HG02970 (cell line): ENCODE measurements around the gene KCNE4.
"Not testable (repeated sequence)": the region's sequence is repeated elsewhere in the genome, so short reads cannot be mapped to it uniquely, and the experiment has no call there.

Experiments used
- ATAC-seq: cut with Tn5 transposase; IDR thresholded peaks from one replicate; pipeline ENCODE4 v1.9.1; 2021; ENCODE audit warnings: mild to moderate bottlenecking, moderate library complexity, moderate number of reproducible peaks; ENCODE audit not compliant: unreplicated experiment, low FRiP score

The KCNE4 gene

DNA sequence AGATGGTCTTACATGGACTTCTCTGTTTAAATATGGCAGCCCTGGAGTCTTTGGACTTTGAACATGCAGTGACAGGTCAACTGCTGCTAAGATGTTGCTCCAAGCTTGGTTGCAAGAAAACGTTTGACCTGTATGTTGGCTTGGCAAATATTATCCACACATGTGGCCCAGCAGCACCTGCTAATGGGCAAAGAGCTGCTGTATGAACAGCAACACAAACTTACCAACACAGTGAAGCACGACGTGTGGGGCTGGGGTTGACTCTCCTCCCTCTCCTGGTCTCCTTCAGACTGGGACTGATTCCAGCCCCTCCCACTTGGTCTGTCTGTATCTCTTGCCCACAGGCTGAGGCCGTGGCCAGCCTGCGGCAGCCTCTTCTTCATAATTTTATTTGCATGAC lies 3.8 kb downstream of the KCNE4 start:
- ATAC-seq = no peak

DNA sequence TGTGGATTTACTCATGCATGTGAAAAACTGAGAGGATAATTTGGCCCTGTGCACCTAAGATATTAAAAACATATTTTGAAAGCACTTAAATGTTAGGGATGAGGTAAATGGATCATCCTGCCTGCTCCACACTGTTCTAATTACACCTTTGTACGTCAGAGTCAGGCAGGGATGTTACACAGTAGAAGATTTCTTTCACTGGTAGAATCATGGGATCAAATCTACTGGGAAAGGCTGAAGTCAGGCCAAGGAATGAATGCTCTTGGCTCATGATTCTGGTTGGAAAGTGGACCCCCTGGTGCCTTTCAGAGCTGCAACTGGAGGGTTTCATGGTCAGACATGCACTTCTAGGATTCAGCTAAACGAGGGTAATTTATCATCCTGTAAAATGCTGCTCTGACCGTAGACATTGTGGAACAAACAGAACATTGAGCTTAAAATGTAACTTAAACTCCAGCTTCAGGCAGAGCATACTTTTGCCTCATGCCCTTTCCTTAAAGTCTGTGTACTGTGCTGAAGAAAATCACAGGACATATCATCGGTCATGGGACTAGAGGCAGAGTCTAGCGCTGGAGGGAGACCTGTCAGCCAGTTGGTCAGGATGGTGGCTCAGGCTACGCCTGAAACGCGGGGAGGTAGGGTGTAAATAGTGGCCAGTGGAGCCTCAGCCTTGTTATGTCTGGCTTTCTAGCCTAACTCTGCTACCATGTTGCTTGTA lies 4.9 kb downstream of the KCNE4 start:
- no peak for ATAC-seq

DNA sequence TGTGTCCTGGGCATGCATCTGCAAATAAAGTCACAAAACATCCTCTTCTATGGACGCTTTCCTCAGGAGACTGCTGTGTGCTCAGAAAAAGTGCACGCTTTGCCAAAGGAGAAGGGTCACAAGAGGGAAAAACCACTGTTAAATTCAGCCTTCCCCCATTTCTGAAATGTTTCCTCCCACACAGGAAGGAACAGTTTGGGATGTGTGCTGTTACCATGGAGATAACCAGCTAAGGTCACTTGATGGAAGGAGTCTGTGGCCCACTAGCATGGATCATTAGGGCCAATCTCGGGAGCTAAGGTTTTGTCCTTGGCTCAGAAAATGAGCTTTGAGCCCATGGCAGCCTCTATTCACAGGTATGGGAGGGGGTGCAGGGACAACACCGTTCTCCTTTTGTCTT lies 5.6 kb downstream of the KCNE4 start:
- no peak for ATAC-seq

DNA sequence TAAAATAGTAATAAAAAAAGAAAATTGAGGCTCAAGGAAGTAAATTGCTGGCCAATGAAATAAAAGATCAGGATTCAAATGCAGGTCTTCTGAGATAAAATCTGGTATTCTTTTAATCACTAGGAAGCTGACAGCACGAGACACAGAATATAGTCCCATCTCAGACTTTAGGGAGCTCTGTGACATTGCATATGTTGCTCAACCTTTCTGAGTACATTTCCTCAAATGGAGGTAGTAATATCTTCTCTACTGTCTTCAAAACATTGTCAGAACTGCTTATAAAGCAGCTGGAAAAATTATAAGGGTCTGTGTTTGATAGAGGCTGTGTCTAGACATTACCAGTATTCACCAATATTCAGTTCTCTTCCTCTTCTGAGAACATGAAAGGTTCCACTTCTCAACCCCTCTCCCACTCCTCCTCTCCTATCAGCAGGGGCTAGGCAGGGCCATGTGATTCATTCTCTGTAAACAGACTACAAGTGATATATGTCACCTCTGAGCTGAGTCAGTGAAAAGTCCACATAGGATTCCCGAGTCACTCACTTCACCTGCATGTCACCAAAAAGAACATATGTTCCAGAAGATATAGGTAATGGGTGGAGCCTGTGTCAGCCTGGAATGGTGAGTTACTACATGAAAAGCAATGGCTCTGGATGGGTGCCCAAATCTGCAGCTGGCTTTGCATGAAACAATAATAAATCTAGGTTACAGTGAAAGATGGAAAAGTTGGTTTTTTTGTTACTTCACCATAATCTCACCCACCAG lies 7.1 kb downstream of the KCNE4 start:
- no peak for ATAC-seq

DNA sequence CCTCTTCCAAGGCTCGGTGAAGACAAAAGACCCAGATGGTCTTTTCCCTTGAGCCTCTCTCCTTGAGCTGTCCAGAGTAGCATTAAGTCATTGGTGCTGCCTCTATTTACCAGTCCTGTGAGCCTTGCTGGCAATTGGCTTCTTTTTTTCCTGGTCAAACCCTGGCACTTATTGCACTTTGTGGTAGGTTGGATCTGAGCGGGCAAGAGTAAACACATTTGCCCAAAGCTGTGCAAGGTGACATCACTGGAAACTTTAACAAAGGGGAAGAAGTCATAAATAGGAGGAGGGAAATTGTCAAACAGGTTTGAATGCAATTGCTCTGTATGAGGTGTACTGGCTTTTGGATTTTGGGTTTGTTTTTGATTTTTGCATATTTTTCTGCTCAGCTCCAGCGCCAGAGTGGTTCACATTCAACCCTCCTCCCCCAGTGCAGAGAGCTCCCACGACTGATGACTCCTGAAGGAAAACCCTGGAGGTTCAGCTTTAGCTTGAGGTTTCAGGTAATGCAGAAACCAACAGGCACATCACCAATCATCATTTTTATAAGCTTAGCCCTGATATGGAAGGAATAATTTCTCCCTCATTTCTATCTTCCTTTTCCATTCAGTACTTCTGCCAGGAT lies 8.3 kb downstream of the KCNE4 start:
- ATAC-seq = no peak

DNA sequence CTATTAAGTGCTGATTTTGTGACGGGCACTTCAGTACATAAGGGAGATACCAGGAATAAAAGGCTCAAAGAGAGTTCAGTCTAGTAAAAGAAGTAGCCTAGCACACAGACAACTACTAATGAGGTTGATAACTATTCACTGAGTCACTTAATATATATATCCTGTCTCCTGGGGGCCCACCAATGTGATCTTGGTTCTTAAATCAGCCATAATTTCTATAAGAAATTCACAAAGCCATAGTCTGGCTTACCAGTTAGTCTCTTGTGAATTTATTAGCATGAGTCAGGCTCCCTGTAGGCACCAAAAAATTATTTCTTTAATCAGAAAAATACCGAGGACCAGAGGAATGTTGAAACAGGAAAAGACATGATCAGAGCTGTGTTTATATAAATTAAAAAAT lies 10.4 kb downstream of the KCNE4 start:
- ATAC-seq = no peak

DNA sequence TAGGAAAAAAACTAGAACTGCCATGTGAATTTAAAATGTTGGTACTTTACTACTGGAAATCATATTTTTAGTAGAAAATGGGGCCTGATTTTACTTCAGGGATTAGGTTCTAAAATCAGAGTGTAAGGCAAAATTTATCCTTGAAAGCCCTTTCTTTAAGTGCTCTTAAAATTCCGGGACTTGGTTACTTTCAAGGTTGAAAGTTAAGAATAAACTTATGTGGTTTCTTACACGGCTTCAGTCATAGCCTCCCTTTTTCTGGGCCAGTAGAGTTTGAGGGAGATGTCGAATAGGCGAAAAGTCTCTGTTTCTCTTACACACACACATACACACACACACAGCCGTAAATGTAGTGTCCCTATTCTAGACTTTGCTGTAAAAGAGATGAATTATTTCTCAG lies 13.1 kb downstream of the KCNE4 start:
- ATAC-seq = no peak

DNA sequence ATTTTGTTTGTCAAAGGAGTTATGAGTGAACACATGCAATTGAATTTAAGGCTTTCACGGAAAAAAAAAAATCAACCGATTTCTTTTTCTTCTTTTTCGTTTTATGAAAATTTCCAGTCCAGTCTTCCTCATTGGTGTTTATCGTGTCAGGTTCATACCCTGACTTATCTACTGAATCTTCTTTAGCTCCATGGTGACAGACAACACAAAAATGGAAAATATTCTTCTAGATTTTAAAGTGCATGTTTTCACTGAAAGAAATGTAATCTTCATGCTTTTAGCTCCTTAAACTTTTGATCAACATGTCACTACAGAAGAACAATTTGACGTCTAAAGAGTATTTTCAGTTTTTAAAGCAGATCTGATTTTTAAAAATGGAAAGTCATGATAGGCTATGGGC lies 14.7 kb downstream of the KCNE4 start:
- ATAC-seq = no peak

DNA sequence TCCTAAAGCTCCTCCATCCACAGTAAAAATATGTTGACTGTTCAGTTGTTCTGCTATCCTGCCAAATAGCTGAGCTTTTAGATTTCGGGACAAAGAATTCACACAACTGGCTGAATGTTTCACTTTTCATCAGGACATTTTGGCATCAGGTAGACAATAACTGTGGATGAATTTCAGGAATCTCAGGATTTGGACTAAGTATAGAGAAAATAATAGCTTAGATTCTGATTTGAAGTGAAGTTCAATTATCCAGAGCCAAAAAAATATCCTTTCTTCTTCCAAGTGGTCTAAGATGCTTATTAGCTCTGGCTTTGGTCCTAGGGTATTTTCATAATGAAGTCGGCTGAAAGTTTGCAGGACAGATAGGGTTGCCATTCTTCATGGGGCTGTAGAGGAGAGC lies 16.1 kb downstream of the KCNE4 start:
- ATAC-seq = no peak

DNA sequence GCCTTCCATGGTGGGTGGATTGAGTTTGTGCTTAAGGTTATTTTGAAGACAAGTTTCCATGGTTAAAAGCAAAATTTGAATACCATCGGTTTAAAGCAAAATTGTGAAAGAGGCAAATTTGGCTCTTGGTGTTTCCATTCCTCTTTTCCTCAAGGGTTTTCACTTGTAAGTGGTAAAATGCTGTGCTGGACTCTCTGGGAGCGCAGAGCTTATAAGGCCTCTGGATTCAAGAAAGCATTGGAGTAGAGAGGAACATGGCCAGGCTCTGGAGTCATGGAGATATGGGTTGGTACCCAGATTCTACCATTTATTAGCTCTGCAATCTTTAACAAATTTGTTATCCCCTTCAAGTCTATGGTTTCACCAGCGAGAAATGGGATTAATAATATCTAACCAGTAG lies 17.5 kb downstream of the KCNE4 start:
- ATAC-seq = no peak

DNA sequence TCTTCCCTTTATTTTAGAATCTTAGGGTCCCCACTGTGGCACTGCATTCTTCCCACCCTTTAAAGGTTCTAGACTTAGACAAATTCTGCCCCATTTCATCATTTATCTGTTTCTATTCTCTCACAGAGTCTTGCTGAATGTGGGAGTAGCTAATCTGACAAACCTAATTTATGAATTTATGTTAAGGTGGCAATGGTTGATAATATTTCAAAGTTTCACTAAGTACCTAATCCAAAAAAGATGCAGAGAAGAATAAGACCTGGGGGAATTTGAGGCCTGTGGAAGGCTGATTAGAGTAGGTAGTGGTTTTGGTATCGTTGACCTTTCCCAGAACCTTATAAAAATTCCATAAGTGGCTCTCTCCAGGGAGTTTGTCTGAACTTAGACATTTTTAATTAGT lies 18.0 kb downstream of the KCNE4 start:
- no peak for ATAC-seq

DNA sequence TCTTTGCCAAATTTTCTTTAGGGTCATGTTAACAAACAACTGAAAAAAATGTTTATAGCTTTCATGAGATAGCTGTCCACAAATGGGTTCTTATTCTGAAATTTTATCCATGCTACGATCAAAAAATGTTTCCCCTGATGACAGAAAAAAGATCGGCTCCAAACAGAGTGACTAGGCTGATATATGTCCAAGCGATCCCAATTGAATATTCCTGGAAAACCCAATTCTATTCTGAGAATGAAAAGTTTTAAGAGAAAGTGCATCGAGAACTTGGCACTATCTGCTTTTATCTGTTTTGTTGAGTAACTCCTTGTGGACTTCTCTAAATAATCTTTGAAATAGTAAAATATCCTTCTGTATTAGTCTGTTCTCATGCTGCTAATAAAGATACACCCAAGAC lies 19.1 kb downstream of the KCNE4 start:
- no peak for ATAC-seq

DNA sequence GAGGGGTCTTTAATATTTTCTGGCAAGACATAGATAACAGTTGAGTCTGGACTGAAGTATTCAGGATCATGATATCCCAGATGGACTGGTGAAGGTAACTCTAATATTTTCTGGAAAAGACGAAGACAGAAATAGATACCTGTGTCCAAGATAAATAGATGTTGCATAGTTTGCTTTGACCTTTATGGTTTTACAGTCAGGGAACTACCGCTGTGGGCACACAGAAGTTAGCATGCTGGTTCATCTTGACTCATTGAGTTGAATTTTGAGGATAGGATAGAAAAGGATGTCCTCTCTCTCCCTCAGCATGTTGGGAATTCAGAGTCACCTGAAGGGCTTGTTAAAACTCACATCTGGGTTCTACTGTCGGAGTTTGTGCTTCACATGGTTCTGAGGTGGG lies 20.8 kb downstream of the KCNE4 start:
- ATAC-seq = no peak

DNA sequence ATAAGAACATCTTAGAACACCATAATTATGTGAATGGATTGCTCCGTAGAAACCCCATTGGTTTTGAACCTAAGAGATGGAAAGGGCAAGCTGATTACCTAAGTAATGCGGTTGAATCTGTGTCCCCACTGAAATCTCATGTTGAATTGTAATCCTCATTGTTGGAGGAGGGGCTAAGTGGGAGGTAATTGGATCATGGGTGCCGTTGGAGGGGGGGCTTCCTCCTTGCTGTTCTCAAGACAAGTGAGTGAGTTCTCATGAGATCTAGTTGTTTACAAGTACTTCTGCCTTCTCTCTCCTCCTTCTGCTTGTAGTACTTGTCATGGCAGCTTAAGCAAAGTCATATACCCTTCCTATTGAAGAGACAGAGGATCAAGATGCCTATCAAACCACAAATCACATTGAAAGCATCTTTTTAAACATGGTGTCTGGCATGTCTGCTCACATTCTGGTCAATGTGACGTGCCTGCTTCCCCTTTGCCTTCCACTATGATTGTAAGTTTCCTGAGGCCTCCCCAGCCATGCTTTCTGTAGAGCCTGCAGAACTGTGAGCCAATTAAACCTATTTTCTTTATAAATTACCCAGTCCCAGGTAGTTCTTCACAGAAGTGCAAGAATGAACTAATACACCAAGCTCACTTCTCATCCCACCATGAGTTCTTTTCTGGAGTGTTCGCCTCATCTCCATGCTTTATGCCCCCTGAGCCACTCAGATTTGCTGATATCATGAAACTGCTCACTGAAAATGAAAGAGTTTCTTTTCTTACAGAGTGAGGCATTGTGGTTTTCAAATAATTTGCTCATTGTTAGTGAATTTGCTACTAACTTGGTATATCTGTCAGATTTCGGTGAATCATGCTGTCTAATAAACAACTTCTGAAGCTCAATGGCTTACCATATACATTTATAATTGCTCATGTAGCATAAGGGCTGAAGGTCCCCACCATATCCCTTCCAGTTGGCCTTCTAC lies 23.6 kb downstream of the KCNE4 start:
- peak; percentile 59 for ATAC-seq

DNA sequence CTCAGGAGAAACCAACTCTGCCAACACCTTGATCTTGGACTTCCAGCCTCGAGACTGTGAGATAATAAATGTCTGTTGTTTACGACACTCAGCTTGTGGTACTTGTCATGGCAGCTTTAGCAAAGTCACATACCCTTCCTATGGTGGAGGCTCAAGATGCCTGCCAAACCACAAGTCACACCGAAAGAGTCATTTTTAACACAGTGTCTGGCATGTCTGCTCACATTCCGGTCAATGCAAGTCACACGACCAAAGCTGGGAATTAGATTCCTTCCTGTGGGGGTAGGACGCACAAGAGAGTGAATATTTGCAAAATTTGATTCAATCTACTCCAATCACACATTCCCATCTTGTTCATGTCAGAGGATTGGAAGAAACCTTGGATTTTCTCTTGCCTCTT lies 24.6 kb downstream of the KCNE4 start:
- ATAC-seq = no peak

DNA sequence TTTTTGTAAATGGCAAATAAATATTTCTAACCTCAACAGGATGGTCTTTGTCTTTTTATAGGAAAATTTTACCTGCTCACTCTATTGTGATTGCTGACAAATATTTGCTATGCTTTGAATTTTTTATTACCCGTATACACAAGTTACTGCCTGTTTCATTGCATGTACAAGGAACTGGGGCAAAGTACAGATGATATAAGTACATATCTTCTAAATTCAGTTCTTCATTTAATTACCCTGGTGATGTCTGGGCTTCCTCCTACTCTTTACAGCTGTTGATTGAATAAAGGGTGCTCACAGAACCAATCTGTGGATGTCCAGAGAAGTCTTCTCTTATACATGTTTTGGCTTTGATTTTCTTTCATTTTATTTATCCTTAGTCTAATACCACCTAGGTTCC lies 26.5 kb downstream of the KCNE4 start:
- ATAC-seq = no peak

DNA sequence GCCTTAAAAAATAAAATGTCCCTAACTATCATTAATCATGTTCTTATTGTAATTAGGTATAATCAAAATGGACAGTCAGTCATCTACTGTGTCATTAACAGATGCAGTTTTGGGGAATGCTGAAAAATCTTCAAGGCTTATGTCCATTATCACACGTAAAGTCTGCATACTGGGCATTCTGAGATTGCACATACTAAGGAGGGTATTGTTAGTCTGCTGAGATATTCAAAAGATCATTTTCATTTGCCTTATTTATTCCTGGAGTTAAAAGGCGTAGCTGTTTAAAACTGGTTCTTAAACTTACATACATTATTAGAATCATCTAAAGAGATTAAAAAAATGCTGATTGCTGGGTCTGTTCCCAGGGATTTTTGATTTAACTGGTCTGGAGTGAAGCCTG lies 27.4 kb downstream of the KCNE4 start:
- no peak for ATAC-seq

DNA sequence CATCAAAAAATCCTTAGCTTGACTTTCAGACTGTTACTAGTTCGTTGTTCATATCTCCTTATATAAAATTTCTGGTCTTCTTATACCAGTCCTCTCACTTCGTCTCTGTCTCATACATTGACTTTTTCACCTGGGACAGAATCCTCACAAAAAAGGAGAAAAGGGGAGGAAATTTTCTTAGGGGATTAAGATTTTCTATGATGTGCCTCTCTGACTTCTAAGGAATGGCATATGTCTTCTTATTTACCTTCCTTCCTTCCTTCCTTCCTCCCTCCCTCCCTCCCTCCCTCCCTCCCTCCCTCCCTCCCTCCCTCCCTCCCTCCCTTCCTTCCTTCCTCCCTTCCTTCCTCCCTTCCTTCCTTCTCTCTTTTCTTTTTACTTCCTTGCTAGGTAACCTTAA lies 27.9 kb downstream of the KCNE4 start:
- no peak for ATAC-seq

DNA sequence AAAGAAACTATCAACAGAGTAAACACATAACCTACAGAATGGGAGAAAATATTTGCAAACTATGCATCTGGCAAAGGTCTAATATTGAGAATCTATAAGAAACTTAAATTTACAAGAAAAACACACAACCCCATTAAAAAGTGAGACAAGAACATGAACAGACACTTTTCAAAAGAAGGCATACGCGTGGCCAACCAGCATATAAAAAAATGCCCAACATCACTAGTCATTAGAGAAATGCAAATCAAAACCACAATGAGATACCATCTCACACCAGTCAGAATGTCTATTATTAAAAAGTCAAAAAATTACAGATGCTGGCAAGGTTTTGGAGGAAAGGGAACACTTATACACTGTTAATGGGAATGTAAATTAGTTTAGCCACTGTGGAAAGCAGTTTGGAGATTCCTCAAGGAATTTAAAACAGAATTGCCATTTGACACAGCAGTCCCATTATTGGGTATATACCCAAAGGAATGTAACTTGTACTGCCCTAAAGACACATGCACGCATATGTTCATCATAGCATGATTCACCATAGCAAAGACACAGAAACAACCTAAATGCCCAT lies 28.9 kb downstream of the KCNE4 start:
- ATAC-seq = not testable (repeated sequence)

DNA sequence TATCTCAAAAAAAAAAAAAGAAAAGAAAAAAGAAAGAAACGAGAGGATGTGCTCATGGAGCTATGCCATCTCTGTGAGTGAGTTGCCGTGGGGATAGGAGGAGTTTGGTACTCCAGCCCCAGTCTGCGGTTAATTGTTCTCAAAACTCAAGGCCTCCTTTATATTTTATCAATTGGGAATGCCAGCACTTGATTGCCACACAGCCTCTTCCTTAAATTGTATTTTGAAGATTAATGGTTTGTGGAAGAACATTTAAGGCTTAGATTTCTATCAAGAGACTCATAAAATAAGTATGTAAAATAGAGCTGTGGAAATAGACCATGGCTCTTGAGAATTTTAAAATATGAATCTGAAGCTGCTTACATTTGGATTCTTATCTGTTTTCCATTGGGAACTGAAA lies 29.8 kb downstream of the KCNE4 start:
- no peak for ATAC-seq
